MM.1S (cell line): ENCODE results near the gene SYTL5.

ENCODE experiments used
- DNase-seq: peaks from one replicate; pipeline ENCODE4 v3.0.0-alpha.2; 2015
- H2AFZ ChIP-seq: fragments of 300-600 bp; sonication (generic); 2 replicates; pipeline ENCODE4 v1.6.0; 2016; ENCODE audit warnings: antibody characterized with exemption, low read length
- H3F3A ChIP-seq: fragments of 300-600 bp; sonication (generic); 2 replicates; pipeline ENCODE4 v1.6.1; 2016; ENCODE audit warnings: mild to moderate bottlenecking, antibody characterized with exemption, low read length, moderate library complexity, mixed read lengths; ENCODE audit not compliant: insufficient read depth
- H3K27ac ChIP-seq: fragments of 300-600 bp; sonication (generic); 2 replicates; pipeline ENCODE4 v1.5.1; 2016; ENCODE audit warnings: mild to moderate bottlenecking, low read length
- H3K27me3 ChIP-seq: fragments of 300-600 bp; sonication (generic); replicated peaks from 2 replicates; pipeline ENCODE4 v1.6.0; 2016; ENCODE audit warnings: low read length; ENCODE audit not compliant: insufficient read depth
- H3K36me3 ChIP-seq: fragments of 300-600 bp; sonication (generic); replicated peaks from 2 replicates; pipeline ENCODE4 v1.6.1; 2016; ENCODE audit warnings: mild to moderate bottlenecking, low read length, mixed read lengths; ENCODE audit not compliant: insufficient read depth
- H3K4me1 ChIP-seq: fragments of 300-600 bp; sonication (generic); 2 replicates; pipeline ENCODE4 v1.6.1; 2016; ENCODE audit warnings: low read length, mixed read lengths
- H3K4me2 ChIP-seq: fragments of 300-600 bp; sonication (generic); 2 replicates; pipeline ENCODE4 v1.6.0; 2016; ENCODE audit warnings: low read depth, low read length
- H3K4me3 ChIP-seq: fragments of 300-600 bp; sonication (generic); 2 replicates; pipeline ENCODE4 v1.5.1; 2016; ENCODE audit warnings: low read length, mixed read lengths
- H3K79me2 ChIP-seq: fragments of 300-600 bp; sonication (generic); 2 replicates; pipeline ENCODE4 v1.6.1; 2016; ENCODE audit warnings: mixed run types, low read length, mixed read lengths
- H3K9ac ChIP-seq: fragments of 300-600 bp; sonication (generic); 2 replicates; pipeline ENCODE4 v1.6.1; 2016; ENCODE audit warnings: low read length, mixed read lengths
- H3K9me2 ChIP-seq: fragments of 300-600 bp; sonication (generic); replicated peaks from 2 replicates; pipeline ENCODE4 v1.6.1; 2016; ENCODE audit warnings: mild to moderate bottlenecking, low read length, mixed read lengths; ENCODE audit not compliant: insufficient read depth
- H3K9me3 ChIP-seq: fragments of 300-600 bp; sonication (generic); replicated peaks from 2 replicates; pipeline ENCODE4 v1.6.1; 2016; ENCODE audit warnings: mild to moderate bottlenecking, low read length, mixed read lengths; ENCODE audit not compliant: insufficient read depth
- H4K20me1 ChIP-seq: fragments of 300-600 bp; sonication (generic); 2 replicates; pipeline ENCODE4 v1.6.1; 2016; ENCODE audit warnings: mild to moderate bottlenecking, low read length, moderate library complexity, mixed read lengths; ENCODE audit not compliant: insufficient read depth
- CTCF ChIP-seq: fragments of 300-600 bp; sonication (generic); IDR thresholded peaks from 2 replicates; pipeline ENCODE4 v1.5.1; 2016; ENCODE audit warnings: antibody characterized with exemption, low read length, mixed read lengths
- EZH2 ChIP-seq: fragments of 300-600 bp; sonication (generic); optimal IDR thresholded peaks from 2 replicates; pipeline ENCODE3; 2017; ENCODE audit warnings: low read depth, mild to moderate bottlenecking, antibody characterized with exemption, low read length, mixed read lengths
- EZH2phosphoT487 ChIP-seq: fragments of 300-600 bp; sonication (generic); IDR thresholded peaks from 2 replicates; pipeline ENCODE4 v1.6.1; 2018; ENCODE audit warnings: antibody characterized with exemption, low read length

SYTL5 gene

GRCh38 chrX:38166478-38167083 is 160.2 kb downstream of the SYTL5 start:
- peak; percentile 36 for DNase-seq
- no peaks in the 10 kb centered on the region for H3K4me1 ChIP-seq
- H3K4me2 ChIP-seq: no peak overlapping the region
- no peak overlapping the region for H3K4me3 ChIP-seq
- TF ChIP-seq EZH2 (no peak), CTCF (peak; percentile 56)
- H3K36me3 ChIP-seq: no peaks in the 10 kb centered on the region
- no peaks in the 10 kb centered on the region for H3K9me2 ChIP-seq
- no peak overlapping the region for H3K9ac ChIP-seq
- H3K27me3 ChIP-seq: no peaks in the 10 kb centered on the region
- no peaks in the 10 kb centered on the region for H3F3A ChIP-seq
- no peak overlapping the region for H3K27ac ChIP-seq
- H2AFZ ChIP-seq: no peak overlapping the region
- no peaks in the 10 kb centered on the region for H4K20me1 ChIP-seq
- H3K9me3 ChIP-seq: no peaks in the 10 kb centered on the region
- no peaks in the 10 kb centered on the region for H3K79me2 ChIP-seq

- Histone ChIP-seq H4K20me1 (no peaks in the 10 kb centered on the region), H3K4me1 (no peaks in the 10 kb centered on the region), H3K9me3 (no peaks in the 10 kb centered on the region), H3K36me3 (no peaks in the 10 kb centered on the region), H3K27ac (no peak overlapping the region), H3K4me2 (no peak overlapping the region), H3K4me3 (no peak overlapping the region), H2AFZ (no peak overlapping the region), H3F3A (no peaks in the 10 kb centered on the region), H3K9me2 (no peaks in the 10 kb centered on the region), H3K79me2 (no peaks in the 10 kb centered on the region), H3K27me3 (no peaks in the 10 kb centered on the region), H3K9ac (no peak overlapping the region)
- TF ChIP-seq CTCF (no peak), EZH2 (no peak), EZH2phosphoT487 (no peak)
- no peak for DNase-seq
These were observed 164.2 kb downstream of the SYTL5 start for GRCh38 chrX:38170556-38170955.

- Histone ChIP-seq H3K36me3 (no peaks in the 10 kb centered on the region), H3F3A (no peaks in the 10 kb centered on the region), H3K9me3 (no peaks in the 10 kb centered on the region), H3K4me3 (no peak overlapping the region), H3K79me2 (no peaks in the 10 kb centered on the region), H2AFZ (no peak overlapping the region), H3K27ac (no peak overlapping the region), H3K9ac (no peak overlapping the region), H3K4me1 (no peaks in the 10 kb centered on the region), H3K4me2 (no peak overlapping the region), H3K9me2 (no peaks in the 10 kb centered on the region), H3K27me3 (no peaks in the 10 kb centered on the region), H4K20me1 (no peaks in the 10 kb centered on the region)
- no peak for DNase-seq
- no peak for TF ChIP-seq EZH2phosphoT487
- TF ChIP-seq EZH2: no peak
- TF ChIP-seq CTCF: no peak
These were observed 166.2 kb downstream of the SYTL5 start for GRCh38 chrX:38172596-38172995.
